Cortex of kidney (tissue), 1 donor: Measurements from ENCODE around the gene MYCN.
"Not testable (repeated sequence)": the region's sequence is repeated elsewhere in the genome, so short reads cannot be mapped to it uniquely, and the experiment has no call there.

Experiments used
- DNase-seq: peaks from one replicate; lab custom pipeline; 2025; lab: John Stamatoyannopoulos, UW

MYCN gene

DNA sequence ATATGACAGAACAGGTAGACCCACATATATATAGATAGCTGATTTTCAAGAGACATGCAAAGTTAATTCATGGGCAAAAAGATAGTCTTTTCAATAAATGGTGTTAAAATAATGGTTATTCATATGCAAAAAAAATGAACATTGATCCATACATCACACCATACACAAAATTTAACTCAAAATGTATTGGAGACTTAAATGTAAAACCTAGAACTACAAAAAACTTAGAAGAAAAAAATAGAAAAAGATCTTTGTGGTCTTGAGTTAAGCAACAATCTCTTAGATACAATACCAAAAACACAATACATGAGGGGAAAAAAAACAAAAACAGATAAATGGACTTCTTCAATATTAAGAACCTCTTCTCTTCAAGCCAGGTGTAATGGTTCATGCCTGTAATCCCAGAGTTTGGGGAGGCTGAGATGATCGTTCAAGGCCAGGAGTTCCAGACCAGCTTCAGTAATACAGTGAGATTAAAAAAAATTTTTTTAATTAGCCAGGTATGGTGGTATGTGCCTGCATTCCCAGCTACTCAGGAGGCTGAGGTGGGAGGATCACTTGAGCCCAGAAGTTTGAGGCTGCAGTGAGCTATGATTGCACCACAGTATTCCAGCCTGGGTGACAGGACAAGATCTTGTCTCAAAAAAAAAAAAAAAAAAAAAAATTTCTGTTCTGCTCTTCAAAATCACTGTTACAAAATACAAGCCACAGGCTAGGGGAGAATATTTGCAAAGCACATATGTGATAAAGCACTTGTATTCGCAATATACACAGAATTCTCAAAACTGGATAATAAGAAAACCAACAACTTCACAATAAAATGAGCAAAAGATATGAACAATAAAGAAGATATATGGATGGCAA lies 32.7 kb upstream of the MYCN start:
- DNase-seq: no peak

DNA sequence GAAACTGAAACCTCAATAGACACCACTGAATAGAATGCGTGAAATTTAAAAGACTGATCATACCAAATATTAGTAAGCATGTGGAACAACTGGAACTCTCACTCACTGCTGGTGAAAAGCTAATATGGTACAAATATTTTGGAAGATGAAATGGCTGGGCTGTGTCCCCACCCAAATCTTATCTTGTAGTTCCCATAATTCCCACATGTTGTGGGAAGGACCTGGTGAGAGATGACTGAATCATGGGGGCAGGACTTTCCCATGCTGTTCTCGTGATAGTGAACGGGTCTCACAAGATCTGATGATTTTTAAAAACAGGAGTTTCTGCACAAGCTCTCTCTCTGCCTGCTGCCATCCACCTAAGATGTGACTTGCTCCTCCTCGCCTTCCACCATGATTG lies 32.0 kb upstream of the MYCN start:
- DNase-seq: no peak

DNA sequence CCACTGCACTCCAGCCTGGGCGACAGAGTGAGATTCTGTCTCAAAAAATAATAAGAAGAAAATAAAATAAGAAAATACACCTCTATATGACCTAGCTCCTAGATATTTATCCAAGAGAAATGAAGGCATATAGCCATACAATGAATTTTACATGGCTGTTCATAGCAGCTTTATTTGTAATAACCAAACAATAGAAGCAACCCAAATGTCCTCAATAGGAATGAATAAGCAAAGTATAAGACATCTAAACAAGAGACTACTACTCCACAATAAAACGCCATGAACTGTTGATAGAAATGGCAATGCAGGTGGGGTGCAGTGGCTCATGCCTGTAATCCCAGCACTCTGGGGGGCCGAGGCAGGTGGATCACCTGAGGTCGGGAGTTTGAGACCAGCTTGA lies 31.2 kb upstream of the MYCN start:
- no peak for DNase-seq

DNA sequence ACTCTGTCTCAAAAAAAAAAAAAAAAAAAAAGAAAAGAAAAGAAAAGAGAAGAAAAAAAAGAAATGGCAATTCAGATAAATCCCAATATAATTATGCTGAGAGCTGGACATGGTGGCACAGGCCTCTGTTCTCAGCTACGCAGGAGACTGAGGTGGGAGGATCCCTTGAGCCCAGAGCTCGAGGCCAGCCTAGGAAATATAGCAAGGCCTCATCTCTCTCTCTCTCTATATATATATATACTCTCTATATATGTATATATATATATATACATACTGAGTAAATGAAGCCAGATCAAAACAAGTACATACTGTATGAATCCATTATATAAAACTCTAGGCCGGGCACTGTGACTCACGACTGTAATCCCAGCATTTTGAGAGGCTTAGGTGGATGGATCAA lies 30.6 kb upstream of the MYCN start:
- no peak for DNase-seq

DNA sequence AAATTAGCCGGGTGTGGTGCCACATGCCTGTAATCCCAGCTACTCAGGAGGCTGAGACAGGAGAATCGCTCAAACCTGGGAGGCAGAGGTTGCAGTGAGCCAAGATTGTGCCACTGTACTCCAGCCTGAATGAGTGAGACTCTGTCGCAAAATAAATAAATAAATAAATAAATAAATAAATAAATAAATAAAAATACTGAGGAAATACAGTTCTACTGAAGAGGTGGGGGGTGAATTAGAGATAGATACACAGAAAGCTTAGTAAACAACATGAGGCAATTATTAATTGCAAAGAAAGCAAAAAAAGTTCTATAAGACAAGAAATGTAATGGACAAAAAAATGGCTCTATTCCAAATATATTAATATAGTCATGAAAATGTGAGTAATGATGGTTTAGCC lies 29.1 kb upstream of the MYCN start:
- DNase-seq: not testable (repeated sequence)

DNA sequence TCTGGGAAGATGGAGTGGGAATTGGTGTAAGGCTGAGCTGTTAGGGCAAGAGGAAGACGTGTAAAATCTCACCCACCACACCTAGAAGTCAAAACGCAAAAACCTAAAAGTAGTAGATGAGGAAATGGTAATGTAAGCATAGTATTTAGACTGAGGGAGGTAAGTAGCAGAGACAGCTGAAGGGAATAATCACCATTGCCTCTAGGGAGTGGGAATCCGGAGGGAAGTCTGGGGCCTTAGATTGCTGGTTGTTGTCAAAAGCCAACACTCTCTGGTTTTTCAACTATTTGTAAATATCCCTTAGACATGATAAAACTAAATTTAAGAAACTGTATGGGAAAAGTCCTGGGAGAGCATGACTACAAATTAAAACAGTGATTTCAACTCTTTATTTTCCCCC lies 28.7 kb upstream of the MYCN start:
- no peak for DNase-seq

DNA sequence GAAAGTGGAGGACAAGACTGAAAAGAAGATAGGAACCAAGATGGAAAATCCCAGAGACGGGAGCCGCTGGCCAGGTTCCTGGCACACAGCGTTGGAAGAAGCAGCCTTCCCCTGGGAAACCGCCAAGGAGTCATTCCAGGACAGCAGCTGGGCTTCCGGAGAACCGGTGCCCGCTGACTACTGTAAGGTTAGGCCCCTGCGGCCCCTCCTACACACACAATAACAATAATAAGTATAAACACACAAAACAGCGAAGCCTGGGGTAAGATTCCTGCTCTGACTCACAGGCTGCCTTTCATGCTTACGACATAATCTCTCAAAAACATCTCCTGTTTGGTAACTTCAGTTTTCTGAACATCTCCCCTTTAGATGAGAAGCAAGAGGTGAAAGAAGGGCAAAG lies 28.1 kb upstream of the MYCN start:
- no peak for DNase-seq

DNA sequence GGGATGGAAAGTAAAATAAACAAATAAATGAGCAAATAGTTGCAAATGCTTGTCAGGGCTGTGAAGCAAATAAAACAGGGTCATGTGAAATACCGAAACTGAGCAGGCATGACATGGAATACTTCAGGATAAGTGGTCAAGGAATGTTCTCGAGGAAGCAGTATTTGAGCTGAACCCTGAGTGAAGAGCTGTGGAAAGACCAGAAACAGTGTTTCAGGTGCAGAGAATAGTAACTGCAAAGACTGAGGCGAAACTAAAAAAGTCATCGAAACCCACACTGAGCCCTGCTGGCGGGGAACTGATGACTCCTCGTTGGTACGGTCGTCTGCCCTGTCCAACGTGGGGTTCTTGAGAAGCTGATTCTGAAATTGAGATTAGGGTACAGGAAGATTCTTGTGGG lies 27.2 kb upstream of the MYCN start:
- no peak for DNase-seq

DNA sequence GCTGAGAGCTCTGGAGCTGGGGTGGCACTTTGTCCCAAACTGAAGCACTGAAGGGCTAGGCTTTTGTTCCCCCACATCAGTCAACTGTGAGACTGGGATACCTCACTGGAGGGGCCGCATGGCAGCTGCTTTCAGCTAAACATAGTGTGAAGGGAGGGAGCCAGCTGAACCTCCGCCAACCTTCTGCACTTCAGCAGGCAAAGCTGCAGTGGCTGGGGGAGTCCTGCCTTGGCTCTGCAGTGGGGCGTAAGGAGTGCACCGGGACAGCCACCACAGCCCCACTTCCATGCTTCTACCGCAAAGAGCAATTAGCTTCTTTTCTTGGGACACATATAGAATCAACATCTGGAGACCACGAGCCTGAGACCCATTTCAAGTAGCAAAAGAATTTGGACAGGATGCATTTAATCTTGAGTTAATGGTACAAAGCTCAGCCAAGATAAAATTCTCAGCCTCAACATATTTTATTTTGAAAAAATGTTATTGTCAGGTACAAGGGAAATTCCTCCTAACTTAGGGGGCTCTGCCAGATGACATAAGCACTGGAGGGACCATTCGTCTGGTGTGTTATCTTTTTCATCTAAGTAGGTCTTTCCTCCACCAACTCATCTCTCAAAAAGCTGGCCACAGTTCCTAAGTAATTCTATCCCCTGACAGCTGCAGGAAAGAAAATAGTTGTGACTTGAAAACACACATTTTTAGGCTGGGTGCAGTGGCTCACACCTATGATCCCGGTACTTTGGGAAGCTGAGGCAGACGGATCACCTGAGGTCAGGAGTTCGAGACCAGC lies 25.6 kb upstream of the MYCN start:
- no peak for DNase-seq

DNA sequence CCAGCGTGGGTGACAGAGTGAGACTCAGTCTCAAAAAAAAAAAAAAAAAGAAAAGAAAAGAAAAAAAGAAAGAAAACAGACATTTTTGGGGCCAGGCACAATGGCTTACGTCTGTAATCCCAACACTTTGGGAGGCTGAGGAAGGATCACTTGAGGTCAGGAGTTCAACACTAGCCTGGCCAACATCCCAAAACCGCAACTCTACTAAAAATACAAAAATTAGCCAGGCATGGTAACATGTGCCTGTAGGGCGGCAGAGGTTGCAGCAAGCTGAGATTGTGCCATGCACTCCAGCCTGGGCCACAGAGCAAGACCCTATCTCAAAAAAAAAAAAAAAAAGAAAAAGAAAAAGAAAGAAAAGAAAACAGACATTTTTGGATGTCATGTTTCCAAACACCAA lies 24.8 kb upstream of the MYCN start:
- DNase-seq: not testable (repeated sequence)

DNA sequence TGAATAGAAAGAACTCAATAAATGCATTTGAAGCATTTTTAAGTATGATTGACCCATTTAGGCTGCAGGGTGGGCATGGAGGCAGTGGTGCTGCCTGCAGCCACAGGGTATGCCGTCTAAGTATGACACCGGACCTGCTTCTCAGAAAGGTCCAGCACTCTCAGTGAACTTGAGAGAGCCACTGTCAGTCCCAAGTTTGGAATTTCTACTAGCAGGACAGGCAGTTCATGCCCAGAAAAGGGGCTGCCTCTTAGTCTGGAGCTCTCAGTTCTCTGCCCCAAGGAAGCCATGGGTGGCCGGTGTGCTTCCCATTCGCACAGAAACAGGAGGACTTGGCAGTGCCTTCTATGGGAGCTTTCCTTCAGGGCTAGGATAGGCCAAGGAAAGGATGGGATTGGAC lies 24.0 kb upstream of the MYCN start:
- DNase-seq: no peak

DNA sequence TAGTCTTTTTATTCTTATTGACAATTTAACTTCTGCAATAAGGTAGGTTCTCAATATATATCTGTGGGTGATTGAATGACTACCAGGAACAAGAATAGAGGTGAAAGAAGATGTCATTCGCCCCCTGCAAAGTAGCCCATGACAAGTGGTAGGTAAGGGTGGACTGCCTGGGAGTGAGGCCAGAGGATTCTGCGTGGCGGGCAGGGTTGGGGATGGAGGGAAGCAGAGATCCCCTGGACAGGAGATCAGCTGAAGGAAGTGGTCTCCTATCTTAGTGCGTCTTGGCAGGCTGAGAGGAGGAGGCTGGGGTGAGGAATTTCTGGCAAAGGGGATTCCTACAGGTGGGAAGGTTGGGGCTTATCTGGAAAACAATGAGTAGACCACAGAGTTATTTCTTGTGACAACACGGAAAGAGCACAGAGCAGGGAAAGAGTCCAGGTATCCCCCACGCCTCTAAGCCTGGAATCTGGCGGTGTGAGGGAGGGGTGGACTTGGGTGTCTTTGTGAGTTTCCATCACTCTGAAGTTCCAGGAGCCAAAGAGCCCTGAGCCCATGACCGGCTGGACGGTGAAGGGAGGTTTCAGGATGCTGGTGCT lies 21.5 kb upstream of the MYCN start:
- no peak for DNase-seq

DNA sequence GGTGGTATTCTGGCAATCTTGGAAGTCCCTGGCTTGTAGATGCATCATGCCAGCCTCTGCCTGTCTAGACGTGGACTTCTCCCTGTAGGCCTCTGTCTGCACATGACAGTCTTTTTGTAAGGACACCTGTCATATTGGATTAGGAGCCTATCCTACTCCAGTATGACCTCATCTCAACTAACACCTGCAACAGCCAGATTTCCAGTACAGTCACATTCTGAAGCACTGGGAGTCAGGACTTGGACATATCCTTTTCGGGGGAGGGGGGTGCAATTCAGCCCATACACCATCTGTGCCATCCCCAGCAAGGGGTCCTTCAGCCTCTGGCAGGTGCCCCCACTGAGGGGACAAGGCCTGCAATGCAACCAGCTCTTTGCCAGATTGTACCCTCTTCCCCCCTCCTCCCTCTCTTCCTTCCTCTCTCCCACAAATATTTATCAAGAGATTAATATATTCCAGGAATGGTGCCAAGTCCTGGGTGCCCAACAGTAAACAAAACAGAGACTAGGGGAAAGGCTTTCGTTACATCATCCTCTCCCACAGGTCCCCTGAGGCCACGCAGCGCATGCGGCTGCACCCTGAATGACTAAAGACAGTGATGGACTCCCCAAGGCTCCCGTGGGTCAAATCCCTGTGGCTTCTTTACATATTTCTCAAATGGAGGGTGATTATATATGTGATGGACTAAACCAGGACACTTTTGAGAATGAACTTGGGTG lies 20.5 kb upstream of the MYCN start:
- DNase-seq: no peak

DNA sequence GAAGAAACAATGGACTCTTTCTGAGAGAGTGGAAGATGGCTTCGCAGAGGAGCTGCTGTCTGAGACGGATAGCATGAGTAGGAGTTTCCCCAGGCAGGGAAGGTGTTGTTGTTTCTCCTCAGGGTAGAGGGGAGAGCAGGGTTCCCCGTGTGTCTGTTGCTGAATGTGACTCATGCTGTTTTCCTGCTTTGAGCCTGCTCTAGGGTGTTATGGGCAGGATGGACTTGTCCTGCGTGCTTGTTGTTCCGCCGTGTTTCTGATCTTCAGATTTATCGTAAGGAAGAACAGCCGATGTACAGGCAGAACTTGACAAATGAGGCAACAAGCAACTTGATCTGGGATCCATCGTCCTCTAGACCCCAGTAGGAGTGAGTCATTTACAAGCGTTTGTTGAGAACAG lies 19.7 kb upstream of the MYCN start:
- DNase-seq: no peak

DNA sequence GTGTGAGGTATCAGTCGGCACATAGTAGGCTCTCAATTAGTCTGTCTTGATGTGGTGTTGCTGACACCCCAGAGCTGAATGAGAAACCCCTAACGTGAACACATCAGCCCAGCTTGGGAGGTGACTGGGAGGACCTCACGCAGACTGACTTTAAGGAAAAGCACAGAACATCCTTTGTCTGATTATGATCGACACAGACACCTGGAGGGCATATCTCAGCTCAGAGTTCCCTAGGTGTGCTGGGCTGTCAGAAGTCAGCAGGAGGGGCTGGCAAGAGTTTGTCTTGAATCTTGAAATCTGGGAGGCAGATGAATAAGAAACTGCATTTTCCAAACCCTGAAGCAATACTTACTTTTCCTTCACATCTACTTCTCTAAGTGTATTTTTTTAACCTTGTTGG lies 16.8 kb upstream of the MYCN start:
- DNase-seq: no peak

DNA sequence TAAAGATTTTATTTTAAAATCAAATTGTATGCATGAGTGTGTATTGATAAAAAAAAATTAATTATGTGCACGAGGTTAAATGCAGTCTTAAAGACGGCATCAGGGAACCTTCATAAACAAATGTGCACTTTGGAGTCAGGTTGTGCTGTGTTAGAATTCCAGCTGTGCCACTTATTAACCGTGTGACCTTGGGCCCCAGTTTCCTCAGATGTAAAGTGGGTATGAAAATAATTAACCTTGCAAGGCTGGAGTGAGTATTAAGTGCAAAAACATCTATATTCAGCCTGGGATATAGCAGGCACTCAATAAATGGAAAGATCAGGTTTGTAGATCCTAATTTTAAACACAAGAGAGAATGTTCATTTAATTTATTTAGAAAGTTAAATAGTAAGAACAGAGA lies 14.5 kb upstream of the MYCN start:
- no peak for DNase-seq

DNA sequence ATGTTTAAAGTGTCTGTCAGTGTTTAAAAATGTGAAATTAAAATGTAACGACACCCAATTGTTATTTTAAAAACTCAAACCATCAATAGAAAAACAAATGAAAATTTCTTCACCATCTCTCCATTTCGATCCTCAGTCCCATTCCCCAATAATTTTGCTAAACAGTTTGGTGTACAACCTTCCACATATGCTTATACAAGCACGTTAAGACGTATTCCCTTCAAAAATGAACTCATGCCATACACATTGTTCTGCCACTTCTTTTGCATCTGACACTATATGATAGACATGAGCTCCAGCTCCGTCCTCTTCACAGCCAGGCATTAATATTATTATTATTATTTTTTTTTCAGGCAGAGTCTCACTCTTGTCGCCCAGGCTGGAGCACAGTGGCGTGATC lies 14.1 kb upstream of the MYCN start:
- no peak for DNase-seq

DNA sequence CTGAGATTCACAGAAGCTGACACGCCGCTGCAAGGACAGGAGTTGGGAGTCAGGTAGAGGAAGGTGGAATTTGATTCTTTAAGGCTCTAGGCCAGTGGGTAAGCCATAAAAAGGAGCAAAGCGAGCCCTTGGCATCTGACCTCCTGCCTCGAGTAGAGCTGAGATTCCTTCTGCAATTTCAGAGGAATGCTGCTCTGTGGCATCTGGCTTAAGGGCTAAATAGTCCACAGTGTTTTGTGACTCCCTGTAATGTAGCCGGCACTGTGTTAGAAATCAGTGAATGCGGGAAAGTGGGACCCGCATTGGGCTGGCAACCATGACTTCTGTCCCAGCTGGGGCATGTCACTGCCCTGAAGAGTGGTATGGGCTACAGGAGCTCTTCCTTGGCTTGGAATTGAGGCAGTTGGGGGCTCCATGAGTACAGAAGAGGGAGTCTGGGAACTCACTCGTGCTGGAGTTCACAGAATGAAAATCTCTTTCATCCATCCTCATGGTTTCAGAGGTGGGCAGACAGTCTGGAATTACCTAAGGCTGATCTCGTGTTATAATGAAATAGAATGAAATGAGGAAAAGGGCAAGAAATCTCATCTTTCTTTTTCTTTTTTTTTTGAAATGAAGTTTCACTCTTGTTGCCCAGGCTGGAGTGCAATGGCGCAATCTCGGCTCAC lies 12.7 kb upstream of the MYCN start:
- no peak for DNase-seq

DNA sequence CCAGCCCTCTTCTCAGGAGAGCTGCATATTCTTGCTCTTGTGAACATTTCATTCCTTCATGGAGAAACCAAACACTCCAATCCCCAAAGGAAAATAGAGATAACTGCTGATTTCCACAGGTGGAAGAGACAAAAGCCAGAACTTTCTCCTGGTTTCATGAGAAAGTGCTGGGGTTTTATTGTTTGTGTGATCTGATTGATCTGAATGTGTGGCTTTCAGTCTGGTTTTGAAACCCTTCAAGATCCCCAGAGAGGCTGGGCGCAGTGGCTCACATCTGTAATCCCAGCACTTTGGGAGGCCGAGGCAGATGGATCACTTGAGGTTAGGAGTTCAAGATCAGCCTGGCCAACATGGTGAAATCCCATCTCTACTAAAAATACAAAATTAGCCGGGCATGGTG lies 11.3 kb upstream of the MYCN start:
- DNase-seq: not testable (repeated sequence)

DNA sequence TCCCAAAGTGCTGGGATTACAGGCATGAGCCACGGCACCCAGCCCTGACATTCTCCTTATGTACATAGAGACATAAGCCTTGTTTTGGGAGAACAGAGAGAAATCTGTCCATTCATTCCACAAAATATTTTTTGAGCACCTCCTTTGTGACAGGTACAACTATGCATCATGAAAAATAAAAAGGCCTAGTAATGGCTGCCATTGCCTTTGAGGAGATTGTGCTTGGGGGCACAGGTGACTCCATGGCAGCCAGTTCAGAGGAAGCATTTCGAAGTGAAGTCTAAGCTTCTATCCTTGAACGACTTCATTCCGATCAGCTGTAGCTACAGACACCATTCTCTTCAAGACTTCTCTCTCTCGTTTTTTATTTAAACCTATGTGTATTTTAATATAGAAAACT lies 10.5 kb upstream of the MYCN start:
- no peak for DNase-seq

DNA sequence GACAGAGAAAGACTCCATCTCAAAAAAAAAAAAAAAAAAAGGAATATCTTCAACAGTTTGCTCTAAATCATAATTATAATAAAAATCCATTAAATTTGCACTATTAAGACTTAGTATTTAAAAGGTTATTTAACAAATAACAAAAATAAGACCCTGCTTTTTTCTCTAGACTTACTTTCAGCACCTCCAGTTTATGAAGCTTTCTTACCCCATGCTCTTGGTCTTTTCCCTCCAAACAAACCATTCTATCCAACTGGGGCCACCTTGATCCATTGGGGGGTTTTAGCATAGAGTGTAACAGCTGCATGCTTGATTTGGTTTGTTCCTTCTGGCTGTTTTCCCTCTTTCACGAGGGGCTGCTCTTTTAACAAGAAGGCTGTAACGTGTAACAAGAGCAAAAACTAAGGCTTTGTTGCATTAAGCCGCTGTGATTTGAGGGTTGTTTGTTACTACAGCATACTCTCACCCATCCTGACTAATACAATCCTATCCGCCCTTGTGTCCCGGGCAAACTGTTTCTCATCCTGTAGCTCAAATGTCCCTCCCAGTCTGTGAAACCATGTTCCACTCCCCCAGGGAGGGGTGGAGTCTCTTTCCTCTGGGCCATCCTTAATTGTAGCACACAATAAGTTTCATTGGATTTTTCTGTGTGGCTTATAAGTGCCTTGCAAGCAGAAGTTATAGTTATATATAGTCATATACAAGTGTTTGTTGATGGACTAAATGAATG lies 9.6 kb upstream of the MYCN start:
- no peak for DNase-seq
